NCI-H524 treated with DMSO at 0.1 percent for 48 hours (cell line): Measurements from ENCODE around the gene PITPNM3.
"Not testable (repeated sequence)": the region's sequence is repeated elsewhere in the genome, so short reads cannot be mapped to it uniquely, and the experiment has no call there.

Experiments
- DNase-seq: peaks from one replicate; lab custom pipeline; 2025; lab: John Stamatoyannopoulos, UW

PITPNM3 gene

GRCh38 chr17:6501359-6501758 is 55.0 kb downstream of the PITPNM3 start:
- DNase-seq = no peak

GRCh38 chr17:6498901-6499540 is 57.3 kb downstream of the PITPNM3 start:
- no peak for DNase-seq

GRCh38 chr17:6498356-6498755 is 58.0 kb downstream of the PITPNM3 start:
- no peak for DNase-seq

GRCh38 chr17:6497496-6498221 is 58.7 kb downstream of the PITPNM3 start:
- no peak for DNase-seq

- no peak for DNase-seq
These were observed 59.5 kb downstream of the PITPNM3 start for GRCh38 chr17:6496640-6497441.

GRCh38 chr17:6496116-6496481 is 60.3 kb downstream of the PITPNM3 start:
- no peak for DNase-seq

GRCh38 chr17:6495450-6496115 is 60.8 kb downstream of the PITPNM3 start:
- no peak for DNase-seq

GRCh38 chr17:6494239-6494941 is 62.0 kb downstream of the PITPNM3 start:
- DNase-seq = no peak

- DNase-seq = no peak
These were observed 63.3 kb downstream of the PITPNM3 start for GRCh38 chr17:6492892-6493674.

- DNase-seq = no peak
These were observed 65.2 kb downstream of the PITPNM3 start for GRCh38 chr17:6491071-6491700.

- no peak for DNase-seq
These were observed 67.3 kb downstream of the PITPNM3 start for GRCh38 chr17:6489016-6489550.

- no peak for DNase-seq
These were observed 68.3 kb downstream of the PITPNM3 start for GRCh38 chr17:6488008-6488539.

GRCh38 chr17:6487251-6488007 is 68.9 kb downstream of the PITPNM3 start:
- DNase-seq = no peak

GRCh38 chr17:6485646-6486412 is 70.5 kb downstream of the PITPNM3 start:
- no peak for DNase-seq

- DNase-seq = no peak
These were observed 72.8 kb downstream of the PITPNM3 start for GRCh38 chr17:6483507-6483906.

GRCh38 chr17:6482796-6483195 is 73.6 kb downstream of the PITPNM3 start:
- DNase-seq = not testable (repeated sequence)

- DNase-seq = no peak
These were observed 74.3 kb downstream of the PITPNM3 start for GRCh38 chr17:6482105-6482455.

- DNase-seq = no peak
These were observed 76.1 kb downstream of the PITPNM3 start for GRCh38 chr17:6480303-6480675.
